Endothelial cell of umbilical vein (primary cell): ENCODE data around the gene TMPRSS15. TPM values are rescaled to one million over a fixed set of nuclear protein-coding genes. Genes with fewer than 3 reads are reported as not detected.

ENCODE experiments used
- BruUV-seq: library from RNA; stranded (reverse); fragments of 400-500 nt; replicated peaks from 2 replicates; lab custom pipeline; 2021; lab: Mats Ljungman, UMichigan
- CTCF ChIA-PET: fragments of 300-600, 350-600 bp; sonication (Branson Sonifier 250); formaldehyde crosslinking; loops from one replicate; lab custom pipeline; 2021; ENCODE audit warnings: antibody characterized with exemption, inconsistent platforms; lab: Charles Lee
- POLR2A ChIA-PET: fragments of 300-600, 350-600 bp; sonication (Branson Sonifier 250); formaldehyde crosslinking; loops from one replicate; lab custom pipeline; 2021; ENCODE audit warnings: antibody characterized with exemption, inconsistent platforms; lab: Charles Lee
- DNase-seq: peaks from one replicate; pipeline ENCODE4 v3.0.0-alpha.2; 2011; ENCODE audit warnings: low read depth, low spot score
- FAIRE-seq: peaks from 2 replicates; lab custom pipeline; 2011; peaks lifted over from hg19 to GRCh38; lab: Jason Lieb, UNC
- H2AFZ ChIP-seq: 2 replicates; pipeline ENCODE4 v1.6.0; 2012; ENCODE audit warnings: low read depth, low read length, control low read depth, inconsistent platforms
- H3K27ac ChIP-seq: 2 replicates; pipeline ENCODE4 v1.5.1; 2011; ENCODE audit warnings: low read depth, mild to moderate bottlenecking, control low read depth, low read length, moderate library complexity; ENCODE audit not compliant: insufficient read depth
- H3K27me3 ChIP-seq, 2 experiments: 2 replicates each; pipeline versions ENCODE4 v1.6.0 to v1.6.1; 2011; ENCODE audit warnings: low read length in 2 of 2, mixed read lengths in 1 of 2; ENCODE audit not compliant: control insufficient read depth in 2 of 2, insufficient read depth in 2 of 2
- H3K36me3 ChIP-seq, 2 experiments: 2 replicates in 1 of 2; 3 replicates in 1 of 2; pipeline ENCODE4 v1.5.1; 2011; ENCODE audit warnings: low read length in 2 of 2, mild to moderate bottlenecking in 1 of 2, moderate library complexity in 1 of 2; ENCODE audit not compliant: control insufficient read depth in 2 of 2, insufficient read depth in 2 of 2; ENCODE audit errors: extremely low read depth in 1 of 2
- H3K4me1 ChIP-seq: 3 replicates; pipeline ENCODE4 v1.5.1; 2011; ENCODE audit warnings: mild to moderate bottlenecking, low read length; ENCODE audit not compliant: control insufficient read depth, insufficient read depth; ENCODE audit errors: extremely low read depth
- H3K4me2 ChIP-seq: 2 replicates; pipeline ENCODE4 v1.6.1; 2011; ENCODE audit warnings: low read length, control low read depth, mixed read lengths; ENCODE audit not compliant: insufficient read depth
- H3K4me3 ChIP-seq, 3 experiments: fragments of 200-600 bp in 1 of 3; sonication (generic), shearing (Covaris generic) in 1 of 3; replicated peaks in 1 of 3; 2 replicates each; pipeline ENCODE4 v1.5.1; 2011 to 2016; ENCODE audit warnings: control low read depth in 3 of 3, low read length in 3 of 3, mild to moderate bottlenecking in 2 of 3, inconsistent platforms in 1 of 3, low read depth in 1 of 3, moderate library complexity in 1 of 3; ENCODE audit not compliant: insufficient read depth in 1 of 3
- H3K79me2 ChIP-seq: 2 replicates; pipeline ENCODE4 v1.6.0; 2012; ENCODE audit warnings: low read length, inconsistent platforms; ENCODE audit not compliant: control insufficient read depth, insufficient read depth
- H3K9ac ChIP-seq: replicated peaks from 2 replicates; pipeline ENCODE3; 2011; ENCODE audit warnings: low read length, control low read depth; ENCODE audit not compliant: insufficient read depth; ENCODE audit errors: extremely low read depth
- H3K9me1 ChIP-seq: replicated peaks from 3 replicates; pipeline ENCODE4 v1.6.0; 2011; ENCODE audit warnings: mild to moderate bottlenecking, low read length; ENCODE audit not compliant: control insufficient read depth, insufficient read depth; ENCODE audit errors: extremely low read depth
- H3K9me3 ChIP-seq: replicated peaks from 2 replicates; pipeline ENCODE4 v1.5.1; 2012; ENCODE audit warnings: low read length, inconsistent platforms; ENCODE audit not compliant: control insufficient read depth, insufficient read depth
- H4K20me1 ChIP-seq: replicated peaks from 2 replicates; pipeline ENCODE3; 2011; ENCODE audit warnings: mild to moderate bottlenecking, low read length; ENCODE audit not compliant: control insufficient read depth, insufficient read depth; ENCODE audit errors: extremely low read depth
- EZH2 ChIP-seq: IDR thresholded peaks from 2 replicates; pipeline ENCODE4 v1.6.1; 2012; ENCODE audit warnings: borderline replicate concordance, low read depth, mild to moderate bottlenecking, moderate library complexity, low read length, inconsistent platforms; ENCODE audit not compliant: severe bottlenecking
- FOS ChIP-seq: IDR thresholded peaks from 2 replicates; pipeline ENCODE4 v1.6.1; 2011; ENCODE audit warnings: mild to moderate bottlenecking, low read length, moderate library complexity, borderline replicate concordance; ENCODE audit not compliant: insufficient read depth
- GATA2 ChIP-seq: IDR thresholded peaks from 2 replicates; pipeline ENCODE4 v1.7.0; 2011; ENCODE audit warnings: low read depth, mild to moderate bottlenecking, moderate library complexity, mixed read lengths, low read length; ENCODE audit not compliant: insufficient read length, insufficient read depth
- JUN ChIP-seq: IDR thresholded peaks from 2 replicates; pipeline ENCODE4 v1.6.1; 2011; ENCODE audit warnings: borderline replicate concordance, low read depth; ENCODE audit not compliant: insufficient read length, insufficient read depth
- MYC ChIP-seq: IDR thresholded peaks from one replicate; pipeline ENCODE4 v1.6.1; 2011; ENCODE audit warnings: mild to moderate bottlenecking, low read depth, low read length
- POLR2AphosphoS5 ChIP-seq: IDR thresholded peaks from 2 replicates; pipeline ENCODE4 v1.6.1; 2012; ENCODE audit warnings: low read depth, mild to moderate bottlenecking, control low read depth, low read length, moderate library complexity; ENCODE audit not compliant: insufficient read depth
- dilution Hi-C: fragments of 300-500 bp; cut with MboI; formaldehyde crosslinking; loops from one replicate; pipeline ENCODE4 v1.15.0; 2019; ENCODE audit warnings: low sequenced_read_pairs; ENCODE audit not compliant: extremely low pct_ligation_motif_present
- intact Hi-C: fragments of 100-400 bp; cut with micrococcal nuclease; formaldehyde crosslinking; loops from one replicate; pipeline ENCODE4 v1.10.0; 2022
- polyA plus RNA-seq, 4 experiments: library from polyadenylated mRNA; depleted of rRNA in 3 of 4; stranded (reverse) in 3 of 4; unstranded in 1 of 4; fragments of >200 nt; gene quantifications; 2 replicates each; pipeline versions ENCODE4 v1.2.1 to v1.2.3, GENCODE V29; 2011 to 2012; ENCODE audit warnings: missing spikeins in 1 of 4
- total RNA-seq: library from RNA; stranded (reverse); gene quantifications from 2 replicates; pipeline ENCODE4 v1.2.3, GENCODE V29; 2021
- TF ChIP-seq, protein P1 (sequence below), 2 donors: IDR thresholded peaks; 1 replicate in 1 of 2; 2 replicates in 1 of 2; pipeline ENCODE4 v1.5.1; 2011; ENCODE audit warnings: low read length in 2 of 2, mild to moderate bottlenecking in 2 of 2, moderate library complexity in 2 of 2, control low read depth in 1 of 2, inconsistent platforms in 1 of 2, low read depth in 1 of 2; ENCODE audit not compliant: insufficient read depth in 1 of 2; ENCODE audit errors: extremely low read depth in 1 of 2
- TF ChIP-seq, protein P2 (sequence below): IDR thresholded peaks from 2 replicates; pipeline ENCODE4 v1.6.1; 2011; ENCODE audit not compliant: insufficient read depth, insufficient read length

Gene TMPRSS15
- total and polyA plus RNA-seq, 2 donors (not counting 3 experiments of a cell fraction or from before 2014, with no cell fraction given) = not detected

DNA sequence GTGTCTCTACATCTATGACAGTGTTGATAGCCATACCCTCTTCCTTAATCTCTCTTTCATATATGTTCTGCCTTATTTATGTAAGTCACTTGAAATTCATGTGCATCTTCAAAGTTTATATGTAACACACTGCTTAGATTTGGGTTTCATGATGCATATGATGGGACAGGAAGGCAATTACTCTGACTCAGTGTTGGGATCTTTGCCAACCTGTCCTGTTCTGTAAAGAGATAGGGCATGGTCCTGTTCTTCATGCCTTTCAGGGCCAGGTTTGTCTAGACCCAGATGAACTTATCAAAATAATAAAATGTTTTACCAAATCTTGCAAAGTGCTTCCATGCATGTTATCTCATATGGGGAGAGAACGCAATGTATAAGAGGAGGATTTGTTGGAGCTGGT is 69.5 kb downstream of the TMPRSS15 start:
- ChIA-PET POLR2A (no interaction called here), CTCF (no interaction called here)
- intact Hi-C loops = no loop called here
- no peaks in the 10 kb centered on the region for H3K27me3 ChIP-seq
- H3K9me1 ChIP-seq = no peaks in the 10 kb centered on the region
- H3K27ac ChIP-seq = no peak overlapping the region
- dilution Hi-C loops = no loop called here
- no peaks in the 10 kb centered on the region for H3K36me3 ChIP-seq
- H3K4me2 ChIP-seq = no peak overlapping the region
- H3K4me3 ChIP-seq = no peak overlapping the region
- H2AFZ ChIP-seq = no peak overlapping the region
- H3K79me2 ChIP-seq = no peaks in the 10 kb centered on the region
- H3K9ac ChIP-seq = no peak overlapping the region
- BruUV-seq = no TSS peak
- H3K9me3 ChIP-seq = no peaks in the 10 kb centered on the region
- DNase-seq (no peak), FAIRE-seq (no peak)
- TF ChIP-seq, protein P1, sequence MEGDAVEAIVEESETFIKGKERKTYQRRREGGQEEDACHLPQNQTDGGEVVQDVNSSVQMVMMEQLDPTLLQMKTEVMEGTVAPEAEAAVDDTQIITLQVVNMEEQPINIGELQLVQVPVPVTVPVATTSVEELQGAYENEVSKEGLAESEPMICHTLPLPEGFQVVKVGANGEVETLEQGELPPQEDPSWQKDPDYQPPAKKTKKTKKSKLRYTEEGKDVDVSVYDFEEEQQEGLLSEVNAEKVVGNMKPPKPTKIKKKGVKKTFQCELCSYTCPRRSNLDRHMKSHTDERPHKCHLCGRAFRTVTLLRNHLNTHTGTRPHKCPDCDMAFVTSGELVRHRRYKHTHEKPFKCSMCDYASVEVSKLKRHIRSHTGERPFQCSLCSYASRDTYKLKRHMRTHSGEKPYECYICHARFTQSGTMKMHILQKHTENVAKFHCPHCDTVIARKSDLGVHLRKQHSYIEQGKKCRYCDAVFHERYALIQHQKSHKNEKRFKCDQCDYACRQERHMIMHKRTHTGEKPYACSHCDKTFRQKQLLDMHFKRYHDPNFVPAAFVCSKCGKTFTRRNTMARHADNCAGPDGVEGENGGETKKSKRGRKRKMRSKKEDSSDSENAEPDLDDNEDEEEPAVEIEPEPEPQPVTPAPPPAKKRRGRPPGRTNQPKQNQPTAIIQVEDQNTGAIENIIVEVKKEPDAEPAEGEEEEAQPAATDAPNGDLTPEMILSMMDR (IDR thresholded peaks at IDR 0.05; ENCODE audit: extremely low read depth in 1 of 2, insufficient read depth in 1 of 2, low read depth in 1 of 2, low read length in 2 of 2) = no peak
- TF ChIP-seq EZH2 (no peak), FOS (peak; percentile 12)
- H3K4me1 ChIP-seq = no peaks in the 10 kb centered on the region
- no peaks in the 10 kb centered on the region for H4K20me1 ChIP-seq

DNA sequence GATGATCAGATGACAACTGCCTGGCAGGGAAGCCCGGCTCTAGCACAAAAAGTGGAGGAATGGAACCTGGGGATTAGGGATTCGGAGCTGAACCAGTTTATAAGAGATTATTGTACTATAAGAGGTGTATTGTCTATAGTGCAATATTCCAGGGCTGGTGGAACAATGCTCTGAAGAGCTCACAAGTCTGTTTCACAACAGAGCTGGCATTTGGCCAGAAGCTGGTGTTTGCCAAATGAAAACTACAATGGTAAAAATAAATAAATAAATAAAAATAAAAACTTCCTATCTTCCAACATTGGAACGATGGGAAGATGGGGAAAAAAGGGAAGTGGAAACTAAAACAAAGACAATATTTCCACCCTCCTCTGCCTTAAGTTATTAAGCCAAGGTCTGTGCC is 85.4 kb downstream of the TMPRSS15 start:
- intact Hi-C loops (no loop called here), dilution Hi-C loops (no loop called here)
- Histone ChIP-seq H3K27me3 (no peaks in the 10 kb centered on the region), H2AFZ (no peak overlapping the region), H3K4me2 (no peak overlapping the region), H3K4me3 (no peak overlapping the region), H3K4me1 (no peaks in the 10 kb centered on the region), H3K27ac (no peak overlapping the region), H3K9ac (no peak overlapping the region), H3K36me3 (no peaks in the 10 kb centered on the region), H3K79me2 (no peaks in the 10 kb centered on the region), H4K20me1 (no peaks in the 10 kb centered on the region), H3K9me1 (no peaks in the 10 kb centered on the region), H3K9me3 (no peaks in the 10 kb centered on the region)
- POLR2A ChIA-PET = no interaction called here
- no peak for FAIRE-seq
- CTCF ChIA-PET = no interaction called here
- BruUV-seq = no TSS peak
- TF ChIP-seq, protein P2, sequence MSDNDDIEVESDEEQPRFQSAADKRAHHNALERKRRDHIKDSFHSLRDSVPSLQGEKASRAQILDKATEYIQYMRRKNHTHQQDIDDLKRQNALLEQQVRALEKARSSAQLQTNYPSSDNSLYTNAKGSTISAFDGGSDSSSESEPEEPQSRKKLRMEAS = no peak
- TF ChIP-seq EZH2 (no peak), POLR2AphosphoS5 (no peak), GATA2 (no peak), FOS (no peak), JUN (no peak), MYC (no peak)
- TF ChIP-seq, protein P1 (IDR thresholded peaks at IDR 0.05; ENCODE audit: extremely low read depth in 1 of 2, insufficient read depth in 1 of 2, low read depth in 1 of 2, low read length in 2 of 2) = no peak
- DNase-seq = no peak
